H9 (cell line): ENCODE results near the gene NTSR2. TPM values are rescaled to one million over a fixed set of nuclear protein-coding genes. Genes with fewer than 3 reads are reported as not detected.
A peak's percentile ranks its signal among the peaks of the same experiment; 100 is the strongest.

Source experiments
- DNase-seq: peaks from one replicate; pipeline ENCODE4 v3.0.0-alpha.2; 2017
- H2AFZ ChIP-seq: one replicate; pipeline ENCODE4 v1.6.1; 2013; ENCODE audit warnings: mild to moderate bottlenecking, low read length, control low read depth, moderate library complexity
- H2AK5ac ChIP-seq: 2 replicates; pipeline ENCODE4 v1.6.1; 2013; ENCODE audit warnings: low read length, control low read depth, mixed read lengths; ENCODE audit not compliant: insufficient read length
- H2BK120ac ChIP-seq: one replicate; pipeline ENCODE4 v1.6.1; 2013; ENCODE audit warnings: low read depth, mild to moderate bottlenecking, low read length, control low read depth, inconsistent platforms; ENCODE audit not compliant: poor library complexity, severe bottlenecking
- H2BK12ac ChIP-seq: 2 replicates; pipeline ENCODE4 v1.6.1; 2013; ENCODE audit warnings: low read length, control low read depth, mixed read lengths, low read depth; ENCODE audit not compliant: insufficient read length
- H2BK15ac ChIP-seq: 2 replicates; pipeline ENCODE4 v1.6.1; 2013; ENCODE audit warnings: low read depth, low read length, control low read depth
- H2BK20ac ChIP-seq: one replicate; pipeline ENCODE4 v1.6.1; 2013; ENCODE audit warnings: low read depth, mild to moderate bottlenecking, low read length, control low read depth, inconsistent platforms; ENCODE audit not compliant: poor library complexity, severe bottlenecking
- H2BK5ac ChIP-seq: 2 replicates; pipeline ENCODE4 v1.6.1; 2013; ENCODE audit warnings: low read length, control low read depth, mixed read lengths; ENCODE audit not compliant: insufficient read length
- H3K14ac ChIP-seq: 2 replicates; pipeline ENCODE4 v1.6.1; 2013; ENCODE audit warnings: low read length, control low read depth; ENCODE audit not compliant: insufficient read depth
- H3K18ac ChIP-seq: 2 replicates; pipeline ENCODE4 v1.6.1; 2013; ENCODE audit warnings: low read depth, mild to moderate bottlenecking, mixed read lengths, low read length, control low read depth; ENCODE audit not compliant: insufficient read length
- H3K23ac ChIP-seq: 2 replicates; pipeline ENCODE4 v1.6.1; 2013; ENCODE audit warnings: low read length, control low read depth, mixed read lengths, low read depth; ENCODE audit not compliant: insufficient read length
- H3K23me2 ChIP-seq: 2 replicates; pipeline ENCODE4 v1.6.1; 2013; ENCODE audit warnings: low read depth, mild to moderate bottlenecking, mixed read lengths, low read length, control low read depth; ENCODE audit not compliant: insufficient read length, poor library complexity, severe bottlenecking
- H3K27ac ChIP-seq: 2 replicates; pipeline ENCODE4 v1.5.1; 2013; ENCODE audit warnings: low read length, control low read depth, mixed read lengths, low read depth; ENCODE audit not compliant: insufficient read length
- H3K27me3 ChIP-seq: 2 replicates; pipeline ENCODE4 v1.6.1; 2013; ENCODE audit warnings: low read length, control low read depth, inconsistent platforms; ENCODE audit not compliant: insufficient read depth
- H3K4ac ChIP-seq: 2 replicates; pipeline ENCODE4 v1.6.1; 2013; ENCODE audit warnings: low read depth, mild to moderate bottlenecking, control low read depth, inconsistent platforms, low read length, moderate library complexity
- H3K4me1 ChIP-seq: 2 replicates; pipeline ENCODE4 v1.6.1; 2013; ENCODE audit warnings: low read length, control low read depth, inconsistent platforms; ENCODE audit not compliant: insufficient read depth
- H3K4me2 ChIP-seq: 2 replicates; pipeline ENCODE4 v1.6.1; 2013; ENCODE audit warnings: low read length, control low read depth, mixed read lengths; ENCODE audit not compliant: insufficient read length, insufficient read depth
- H3K56ac ChIP-seq: 2 replicates; pipeline ENCODE4 v1.6.1; 2013; ENCODE audit warnings: low read depth, mild to moderate bottlenecking, mixed read lengths, low read length, control low read depth; ENCODE audit not compliant: insufficient read length
- H3K79me1 ChIP-seq: 2 replicates; pipeline ENCODE4 v1.6.1; 2013; ENCODE audit warnings: low read depth, mild to moderate bottlenecking, moderate library complexity, low read length, control low read depth, inconsistent platforms; ENCODE audit not compliant: insufficient read depth, poor library complexity, severe bottlenecking
- H3K79me2 ChIP-seq: 2 replicates; pipeline ENCODE4 v1.6.1; 2013; ENCODE audit warnings: low read length, control low read depth, inconsistent platforms; ENCODE audit not compliant: insufficient read depth
- H3K9ac ChIP-seq: 2 replicates; pipeline ENCODE4 v1.6.1; 2013; ENCODE audit warnings: low read length, control low read depth, mixed read lengths; ENCODE audit not compliant: insufficient read length; ENCODE audit errors: extremely low read depth
- H3K9me3 ChIP-seq: one replicate; pipeline ENCODE4 v1.6.1; 2013; ENCODE audit warnings: low read depth, low read length, inconsistent platforms; ENCODE audit not compliant: control insufficient read depth
- H3T11ph ChIP-seq: one replicate; pipeline ENCODE4 v1.6.1; 2013; ENCODE audit warnings: mild to moderate bottlenecking, low read length, control low read depth, inconsistent platforms
- H4K20me1 ChIP-seq: one replicate; pipeline ENCODE4 v1.6.1; 2013; ENCODE audit not compliant: control insufficient read depth, insufficient read length, insufficient read depth
- H4K5ac ChIP-seq: 2 replicates; pipeline ENCODE4 v1.6.1; 2013; ENCODE audit warnings: low read depth, mild to moderate bottlenecking, mixed read lengths, low read length, control low read depth; ENCODE audit not compliant: insufficient read length
- H4K8ac ChIP-seq: replicated peaks from 2 replicates; pipeline ENCODE4 v1.6.1; 2013; ENCODE audit warnings: low read length, control low read depth, mixed read lengths, low read depth; ENCODE audit not compliant: insufficient read length
- H4K91ac ChIP-seq: 2 replicates; pipeline ENCODE4 v1.6.1; 2013; ENCODE audit warnings: low read depth, mild to moderate bottlenecking, moderate library complexity, mixed read lengths, low read length, control low read depth; ENCODE audit not compliant: insufficient read length
- H3K27ac Mint-ChIP-seq, 3 experiments: 2 replicates in 2 of 3; 3 replicates in 1 of 3; pipeline ENCODE4 v1.8.0; 2020 to 2021; ENCODE audit warnings: mixed read lengths in 3 of 3, mild to moderate bottlenecking in 1 of 3, moderate library complexity in 1 of 3
- H3K27me3 Mint-ChIP-seq: 2 replicates; pipeline ENCODE4 v1.8.0; 2021; ENCODE audit warnings: low read depth, mild to moderate bottlenecking, moderate library complexity, mixed read lengths
- H3K36me3 Mint-ChIP-seq, 3 experiments: 2 replicates in 2 of 3; 3 replicates in 1 of 3; pipeline ENCODE4 v1.8.0; 2020 to 2021; ENCODE audit warnings: low read depth in 3 of 3, mixed read lengths in 3 of 3; ENCODE audit not compliant: insufficient read depth in 1 of 3
- H3K4me1 Mint-ChIP-seq, 2 experiments: 2 replicates each; pipeline ENCODE4 v1.8.0; 2020; ENCODE audit warnings: mixed read lengths in 2 of 2
- H3K4me3 Mint-ChIP-seq, 2 experiments: 2 replicates in 1 of 2; 3 replicates in 1 of 2; pipeline ENCODE4 v1.8.0; 2020 to 2021; ENCODE audit warnings: mild to moderate bottlenecking in 2 of 2, mixed read lengths in 2 of 2, moderate library complexity in 1 of 2
- H3K9me3 Mint-ChIP-seq, 2 experiments: 2 replicates in 1 of 2; 3 replicates in 1 of 2; pipeline ENCODE4 v1.8.0; 2020; ENCODE audit warnings: mild to moderate bottlenecking in 2 of 2, mixed read lengths in 2 of 2, moderate library complexity in 1 of 2
- WGBS: extraction: QIAGEN DNeasy Blood & Tissue Kit; methylation state at CpG from one replicate; pipeline ENCODE4 v1.1.7; 2013; ENCODE audit warnings: missing lambda C conversion rate, low lambda C conversion rate, mixed read lengths; ENCODE audit not compliant: insufficient read length; ENCODE audit errors: extremely low coverage; 5-methylcytosine and 5-hydroxymethylcytosine counted together
- total RNA-seq: library from RNA; stranded (reverse); gene quantifications from 2 replicates; pipeline ENCODE4 v1.2.1, GENCODE V29; 2021
- TF ChIP-seq, protein P1 (sequence below): fragments of 200-600 bp; sonication (generic); conservative IDR thresholded peaks from 3 replicates; pipeline ENCODE4 v1.8.0; 2021; ENCODE audit warnings: antibody characterized with exemption, mild to moderate bottlenecking

Gene NTSR2
- total RNA-seq, 1 experiment from 2014 or later = not detected

DNA sequence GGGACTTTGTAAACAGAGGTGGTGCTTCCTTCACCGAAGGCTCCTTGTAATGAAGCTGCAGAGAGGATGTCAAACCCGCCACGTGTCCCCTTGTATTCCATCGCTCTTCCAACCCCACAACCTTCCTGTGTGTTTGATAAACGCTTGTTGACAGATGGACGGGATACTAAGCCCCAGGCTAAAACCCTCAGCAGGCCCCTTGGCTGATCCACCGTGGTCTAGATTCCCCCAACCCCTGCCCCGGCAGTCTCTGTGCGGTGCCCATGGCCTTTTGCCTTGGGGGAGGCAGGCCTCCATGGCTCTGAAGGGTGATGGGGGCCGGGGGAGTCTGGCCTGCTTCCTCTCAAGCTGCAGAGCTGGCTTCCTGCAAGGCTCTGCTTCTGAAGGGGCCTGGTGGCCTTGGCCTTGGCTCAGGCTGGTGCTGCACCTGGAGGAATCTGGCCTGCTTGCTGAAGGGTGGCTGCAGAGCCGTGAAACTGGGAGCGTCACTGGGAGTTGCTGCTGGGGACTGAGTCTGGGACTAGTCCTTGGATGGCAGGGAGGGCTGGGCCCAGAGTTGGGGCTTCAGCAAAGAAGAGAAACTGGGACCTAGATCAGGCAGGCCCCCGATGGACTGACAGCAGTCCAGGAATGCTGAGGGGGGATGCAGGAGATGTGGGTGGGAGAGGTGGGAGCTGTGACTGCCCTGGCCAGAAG is 9.6 kb upstream of the NTSR2 start:
- Mint-ChIP-seq H3K4me1 (peaks cover 47 to 57% of the 10 kb centered on the region in 2 experiments), H3K4me3 (no peak overlapping the region), H3K36me3 (no peaks in the 10 kb centered on the region; a peak in 1 of 7 replicates), H3K9me3 (no peaks in the 10 kb centered on the region), H3K27me3 (peaks cover 16% of the 10 kb centered on the region), H3K27ac (peak overlapping the region in 1 of 3 experiments; percentile 44; a peak in 1 of 7 replicates)
- Histone ChIP-seq H3K23ac (no peak overlapping the region), H2BK20ac (no peak overlapping the region), H3K9me3 (no peaks in the 10 kb centered on the region), H3T11ph (no peak overlapping the region), H4K91ac (no peak overlapping the region), H3K23me2 (no peaks in the 10 kb centered on the region), H3K27me3 (no peaks in the 10 kb centered on the region), H3K9ac (no peak overlapping the region), H3K56ac (no peak overlapping the region), H2BK15ac (no peak overlapping the region), H2BK120ac (no peak overlapping the region), H2AK5ac (no peak overlapping the region), H3K79me2 (no peaks in the 10 kb centered on the region), H2AFZ (no peak overlapping the region), H2BK12ac (no peak overlapping the region), H4K20me1 (no peaks in the 10 kb centered on the region), H3K27ac (no peak overlapping the region), H3K4me1 (peaks cover 6% of the 10 kb centered on the region; the same call in 1 of the 2 replicates), H3K79me1 (no peaks in the 10 kb centered on the region), H4K5ac (no peak overlapping the region), H3K18ac (no peak overlapping the region), H3K4me2 (no peak overlapping the region), H3K14ac (no peak overlapping the region), H4K8ac (no peak overlapping the region), H2BK5ac (no peak overlapping the region), H3K4ac (no peak overlapping the region)
- DNase-seq = no peak
- TF ChIP-seq, protein P1, sequence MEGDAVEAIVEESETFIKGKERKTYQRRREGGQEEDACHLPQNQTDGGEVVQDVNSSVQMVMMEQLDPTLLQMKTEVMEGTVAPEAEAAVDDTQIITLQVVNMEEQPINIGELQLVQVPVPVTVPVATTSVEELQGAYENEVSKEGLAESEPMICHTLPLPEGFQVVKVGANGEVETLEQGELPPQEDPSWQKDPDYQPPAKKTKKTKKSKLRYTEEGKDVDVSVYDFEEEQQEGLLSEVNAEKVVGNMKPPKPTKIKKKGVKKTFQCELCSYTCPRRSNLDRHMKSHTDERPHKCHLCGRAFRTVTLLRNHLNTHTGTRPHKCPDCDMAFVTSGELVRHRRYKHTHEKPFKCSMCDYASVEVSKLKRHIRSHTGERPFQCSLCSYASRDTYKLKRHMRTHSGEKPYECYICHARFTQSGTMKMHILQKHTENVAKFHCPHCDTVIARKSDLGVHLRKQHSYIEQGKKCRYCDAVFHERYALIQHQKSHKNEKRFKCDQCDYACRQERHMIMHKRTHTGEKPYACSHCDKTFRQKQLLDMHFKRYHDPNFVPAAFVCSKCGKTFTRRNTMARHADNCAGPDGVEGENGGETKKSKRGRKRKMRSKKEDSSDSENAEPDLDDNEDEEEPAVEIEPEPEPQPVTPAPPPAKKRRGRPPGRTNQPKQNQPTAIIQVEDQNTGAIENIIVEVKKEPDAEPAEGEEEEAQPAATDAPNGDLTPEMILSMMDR = no peak
- WGBS = no CpG with 5 or more reads among the region's 13 CpGs
